ENCODE results near the gene KCNQ4. TPM values are rescaled to one million over a fixed set of nuclear protein-coding genes. Genes with fewer than 3 reads are reported as not detected.

Gene KCNQ4
- polyA plus RNA-seq, 2 of the 4 experiments (the other 2 are of a cell fraction): 0.08 to 0.17 TPM

GRCh38 chr1:40780678-40781607 lies 2.6 kb upstream of the KCNQ4 start:
- H3K9me3 ChIP-seq: peaks cover 13% of the 10 kb centered on the region
- ATAC-seq (no peak), DNase-seq (ENCODE audit: low read depth in 1 of 2, low spot score in 1 of 2) (no peak), FAIRE-seq (no peak)
- ChIA-PET CTCF (interaction anchor here (1.1 to 1.3 kb wide), 2 partner anchors 11 to 70 kb away, joined by 3 to 4 read pairs; no protein-coding TSS in a partner anchor), POLR2A (no interaction called here)
- no peaks in the 10 kb centered on the region for H3K4me1 ChIP-seq
- no peak overlapping the region for H3K27ac ChIP-seq
- TF ChIP-seq KDM5A (IDR thresholded peaks at IDR 0.05) (no peak), NPAS2 (CRISPR knock-in tag; IDR thresholded peaks at IDR 0.05; ENCODE audit: borderline replicate concordance) (no peak)
- H3K4me2 ChIP-seq: no peak overlapping the region
- WGBS (ENCODE audit: missing lambda C conversion rate): 81% methylated on average over 10 of the region's 11 CpGs
- H3K4me3 ChIP-seq: no peak overlapping the region

GRCh38 chr1:40781608-40781971 lies 2.0 kb upstream of the KCNQ4 start:
- WGBS (ENCODE audit: missing lambda C conversion rate): 94% methylated on average over 2 of the region's 2 CpGs
- CTCF ChIA-PET: interaction anchor here (1.1 kb wide), 1 partner anchor 69 kb away, joined by 3 read pairs; no protein-coding TSS in a partner anchor
- Histone ChIP-seq H3K9me3 (peaks cover 10% of the 10 kb centered on the region), H3K27ac (no peak overlapping the region), H3K4me3 (no peak overlapping the region), H3K4me2 (no peak overlapping the region), H3K4me1 (no peaks in the 10 kb centered on the region)
- no peak for FAIRE-seq
- POLR2A ChIA-PET: no interaction called here
- DNase-seq (ENCODE audit: low read depth in 1 of 2, low spot score in 1 of 2): no peak
- ATAC-seq: no peak
- no peak for TF ChIP-seq CHD2 (IDR thresholded peaks at IDR 0.05; ENCODE audit: low read length, partially characterized antibody)
- TF ChIP-seq RCOR1 (IDR thresholded peaks at IDR 0.05; ENCODE audit: low read depth, low read length): no peak
- no peak for TF ChIP-seq HOXA7 (CRISPR knock-in tag; IDR thresholded peaks at IDR 0.05)
- TF ChIP-seq POLR2AphosphoS2 (conservative IDR thresholded peaks at IDR 0.05; ENCODE audit: low read length): no peak
- TF ChIP-seq JUNB (IDR thresholded peaks at IDR 0.05): no peak
- TF ChIP-seq HMGXB4 (CRISPR knock-in tag; IDR thresholded peaks at IDR 0.05; ENCODE audit: borderline replicate concordance): no peak
- TF ChIP-seq ZC3H11A (IDR thresholded peaks at IDR 0.05): no peak
- no peak for TF ChIP-seq FOSB (CRISPR knock-in tag; IDR thresholded peaks at IDR 0.05)
- TF ChIP-seq FOSL2 (IDR thresholded peaks at IDR 0.05): no peak
- TF ChIP-seq FOSL2 (CRISPR knock-in tag; IDR thresholded peaks at IDR 0.05): no peak
- TF ChIP-seq E2F6 (IDR thresholded peaks at IDR 0.05; ENCODE audit: borderline replicate concordance, low read depth): no peak
- no peak for TF ChIP-seq HOXB13 (CRISPR knock-in tag; IDR thresholded peaks at IDR 0.05; ENCODE audit: low read depth)
- TF ChIP-seq TFCP2L1 (CRISPR knock-in tag; IDR thresholded peaks at IDR 0.05): no peak
- TF ChIP-seq MAZ (IDR thresholded peaks at IDR 0.05; ENCODE audit: borderline replicate concordance, low read depth, low read length): no peak

- 38% methylated on average over 2 of the region's 20 CpGs for WGBS (ENCODE audit: missing lambda C conversion rate)
- ATAC-seq: peak; percentile 11 to 41; a peak in 3 of 6 replicates
- POLR2A ChIA-PET: no interaction called here
- no peak overlapping the region for H3K27ac ChIP-seq
- H3K4me1 ChIP-seq: no peaks in the 10 kb centered on the region
- FAIRE-seq: no peak
- H3K4me2 ChIP-seq: no peak overlapping the region
- H3K4me3 ChIP-seq: no peak overlapping the region
- peaks cover 3% of the 10 kb centered on the region; the same call in 2 of the 3 replicates for H3K9me3 ChIP-seq
- CTCF ChIA-PET: interaction anchor here (0.7 to 1.1 kb wide), 3 partner anchors 9 to 31 kb away, joined by 3 to 7 read pairs (median 3); no protein-coding TSS in a partner anchor
- TF ChIP-seq TP53 (CRISPR knock-in tag; IDR thresholded peaks at IDR 0.05) (no peak), HOXA7 (CRISPR knock-in tag; IDR thresholded peaks at IDR 0.05) (no peak), JUNB (IDR thresholded peaks at IDR 0.05) (no peak), RFX5 (IDR thresholded peaks at IDR 0.05) (no peak), CTCF (IDR thresholded peaks at IDR 0.05) (no peak), MYC (IDR thresholded peaks at IDR 0.05; ENCODE audit: borderline replicate concordance, low read length) (no peak), CHD4 (IDR thresholded peaks at IDR 0.05; ENCODE audit: borderline replicate concordance) (no peak), CBX8 (IDR thresholded peaks at IDR 0.05) (no peak), BHLHE40 (IDR thresholded peaks at IDR 0.05; ENCODE audit: low read depth, low read length) (no peak), CHD2 (IDR thresholded peaks at IDR 0.05; ENCODE audit: low read length, partially characterized antibody) (no peak), CBX2 (IDR thresholded peaks at IDR 0.05; ENCODE audit: borderline replicate concordance, low read depth) (no peak)
- no peak for DNase-seq (ENCODE audit: low read depth in 1 of 2, low spot score in 1 of 2)
Observed at GRCh38 chr1:40782371-40782956, 1.1 kb upstream of the KCNQ4 start.
